HG02840 (cell line): Measurements from ENCODE around the gene FALEC.
A peak's percentile ranks its signal among the peaks of the same experiment; 100 is the strongest.

Experiments used
- ATAC-seq: cut with Tn5 transposase; IDR thresholded peaks from one replicate; pipeline ENCODE4 v1.9.1; 2021; ENCODE audit warnings: mild to moderate bottlenecking, moderate library complexity, moderate number of reproducible peaks; ENCODE audit not compliant: unreplicated experiment, low FRiP score

FALEC gene

DNA sequence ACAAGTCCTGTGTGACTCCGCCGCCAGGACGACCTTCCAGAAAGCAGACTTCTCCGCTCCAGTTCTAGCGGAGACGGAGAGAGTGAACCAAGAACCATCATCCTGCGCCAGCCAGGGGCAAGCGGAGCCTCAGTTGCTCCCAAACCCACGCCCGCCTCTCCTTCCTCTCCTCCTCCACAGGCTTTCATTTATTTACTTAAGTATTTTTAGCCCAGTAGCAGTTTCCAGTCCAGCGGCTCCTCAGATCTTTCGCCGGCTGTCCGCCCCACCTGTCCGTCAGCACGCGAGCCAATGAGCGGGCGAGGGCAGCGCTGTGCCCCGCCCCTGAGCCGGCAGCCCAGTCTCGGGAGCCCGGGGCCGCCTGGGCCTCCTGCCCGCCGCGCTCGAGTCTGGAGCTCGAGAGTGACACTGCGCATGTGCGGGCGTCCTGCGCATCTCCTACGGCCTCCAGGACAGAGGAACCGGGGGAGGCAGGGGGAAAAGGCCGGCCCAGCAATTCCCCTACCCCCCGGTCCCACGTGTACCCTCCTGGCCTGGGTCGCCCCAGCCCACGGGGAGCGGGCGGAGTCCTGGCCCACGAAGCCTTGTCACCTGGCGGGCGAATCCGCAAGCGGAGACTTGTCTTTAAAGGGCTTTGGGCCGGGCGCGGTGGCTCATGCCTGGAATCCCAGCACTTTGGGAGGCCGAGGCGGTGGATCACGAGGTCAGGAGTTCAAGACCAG lies at the start of gene FALEC:
TSS of gene FALEC (plus strand) at position 425 of the 722 bp plus-strand sequence.
- ATAC-seq, result peak; percentile 97

- ATAC-seq, result no peak
These were observed 48.6 kb upstream of the FALEC start for GRCh38 chr1:150466964-150467363.

- no peak for ATAC-seq
These were observed 46.3 kb upstream of the FALEC start for GRCh38 chr1:150469291-150469690.

DNA sequence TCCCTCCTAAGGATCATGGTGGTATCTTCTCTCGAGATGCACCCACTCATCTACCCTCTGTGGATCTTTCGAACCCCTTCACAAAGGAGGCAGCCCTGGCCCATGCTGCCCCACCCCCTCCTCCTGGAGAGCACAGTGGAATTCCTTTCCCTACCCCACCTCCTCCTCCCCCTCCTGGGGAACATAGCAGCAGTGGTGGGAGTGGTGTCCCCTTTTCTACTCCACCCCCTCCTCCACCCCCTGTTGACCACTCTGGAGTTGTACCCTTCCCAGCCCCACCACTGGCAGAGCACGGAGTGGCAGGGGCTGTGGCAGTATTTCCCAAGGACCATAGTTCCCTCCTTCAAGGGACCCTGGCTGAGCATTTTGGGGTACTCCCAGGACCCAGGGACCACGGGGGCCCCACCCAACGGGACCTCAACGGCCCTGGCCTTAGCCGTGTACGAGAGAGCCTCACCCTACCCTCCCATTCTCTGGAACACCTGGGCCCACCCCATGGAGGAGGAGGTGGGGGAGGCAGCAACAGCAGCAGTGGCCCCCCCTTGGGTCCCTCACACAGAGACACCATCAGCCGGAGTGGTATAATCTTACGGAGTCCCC lies 42.9 kb upstream of the FALEC start:
- no peak for ATAC-seq

DNA sequence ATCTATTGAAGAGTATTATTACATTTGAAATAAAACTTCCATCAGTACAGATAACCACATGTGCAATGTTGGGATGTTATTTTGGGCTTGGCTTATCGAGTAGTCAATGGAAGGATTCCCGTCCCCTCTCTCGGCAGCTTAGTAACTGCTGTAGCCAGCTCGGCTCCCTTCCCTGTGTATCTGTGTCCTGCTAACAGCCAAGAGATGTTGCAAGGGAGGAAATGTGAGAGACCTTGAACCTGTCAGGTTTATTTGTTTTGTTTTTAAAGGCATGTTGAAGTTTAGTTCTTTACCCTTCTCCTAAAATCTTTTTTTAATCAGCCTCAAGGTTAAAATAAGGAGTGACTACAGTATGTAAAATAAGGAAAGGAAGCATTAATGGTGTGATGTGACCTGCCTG lies 41.9 kb upstream of the FALEC start:
- ATAC-seq, result no peak

DNA sequence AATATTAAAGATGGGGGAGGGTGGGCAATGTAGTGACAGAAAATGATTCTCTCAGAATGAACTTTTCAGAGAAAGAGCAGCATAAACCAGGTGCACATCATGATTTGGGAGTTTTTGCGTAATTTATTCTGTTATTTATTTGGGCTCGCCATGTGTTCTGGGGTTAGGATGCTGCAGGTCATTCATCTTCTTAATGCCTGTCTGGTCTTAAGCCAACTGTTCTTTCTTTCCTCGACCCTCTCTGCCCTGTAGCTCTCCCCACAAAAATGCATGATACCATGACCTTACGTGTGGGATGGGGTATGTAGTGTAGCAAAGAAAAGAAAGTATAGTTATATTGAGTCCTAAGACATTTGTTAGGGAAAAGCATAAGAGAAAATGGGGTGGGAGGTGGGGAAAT lies 40.7 kb upstream of the FALEC start:
- no peak for ATAC-seq

DNA sequence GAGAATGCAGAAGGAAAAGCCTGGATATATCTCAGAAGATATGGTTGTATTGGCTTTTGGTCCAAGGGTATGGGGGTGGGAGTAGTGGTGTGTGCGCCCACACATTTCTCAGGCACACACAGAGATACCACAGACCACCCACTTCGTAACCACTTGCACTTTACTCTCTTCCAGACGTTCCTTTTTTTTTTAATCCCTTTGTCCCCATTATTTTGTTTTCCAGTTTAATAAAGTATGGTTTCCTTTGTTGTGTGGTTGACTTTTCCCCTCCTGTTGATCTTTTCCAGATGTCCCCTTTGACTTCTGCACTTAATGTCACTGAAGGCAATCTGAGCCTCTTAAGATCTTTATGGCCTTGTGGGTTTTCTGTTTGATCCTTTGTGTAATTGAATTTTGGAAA lies 38.8 kb upstream of the FALEC start:
- no peak for ATAC-seq

DNA sequence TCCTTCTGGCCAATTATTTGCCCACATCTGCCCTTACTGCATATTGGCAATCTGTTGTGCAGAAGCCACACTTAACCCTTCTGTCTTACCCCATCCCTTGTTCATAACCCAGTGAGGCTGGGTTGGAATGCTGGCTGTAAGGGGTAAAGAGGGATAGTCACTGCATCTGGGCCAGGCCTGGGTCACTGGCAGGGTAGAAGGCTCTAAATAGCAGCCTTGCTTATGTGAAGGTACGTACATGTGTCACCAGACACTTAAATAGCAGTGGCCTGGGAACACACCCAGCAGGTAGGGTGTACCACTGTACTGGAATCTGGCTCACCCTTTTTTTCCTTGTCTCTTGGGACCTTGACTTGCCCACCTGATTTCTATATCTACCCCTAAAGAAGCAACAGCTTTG lies 38.2 kb upstream of the FALEC start:
- no peak for ATAC-seq

- no peak for ATAC-seq
These were observed 37.8 kb upstream of the FALEC start for GRCh38 chr1:150477733-150478132.

- no peak for ATAC-seq
These were observed 36.2 kb upstream of the FALEC start for GRCh38 chr1:150479370-150479769.

DNA sequence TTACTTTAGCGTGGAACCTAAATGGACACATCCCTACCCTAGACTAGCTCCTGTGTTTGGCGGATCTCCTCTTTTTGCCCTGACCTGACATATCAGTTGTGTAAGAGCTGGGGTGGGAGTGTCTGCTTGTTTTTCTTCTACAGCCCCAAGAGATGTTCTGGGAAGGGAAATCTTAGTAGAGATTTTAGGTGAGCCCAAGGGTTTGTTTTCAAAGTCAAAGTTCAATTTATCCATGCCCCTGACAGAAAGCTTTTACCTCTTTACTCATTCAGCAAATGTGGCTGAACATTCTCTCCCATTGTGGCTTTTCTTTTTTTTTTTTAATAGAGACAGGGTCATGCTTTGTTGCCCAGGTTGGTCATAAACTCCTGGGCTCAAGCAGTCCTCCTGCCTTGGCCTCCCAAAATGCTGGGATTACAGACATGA lies 35.6 kb upstream of the FALEC start:
- no peak for ATAC-seq

GRCh38 chr1:150484431-150484830 lies 31.1 kb upstream of the FALEC start:
- ATAC-seq, result no peak

DNA sequence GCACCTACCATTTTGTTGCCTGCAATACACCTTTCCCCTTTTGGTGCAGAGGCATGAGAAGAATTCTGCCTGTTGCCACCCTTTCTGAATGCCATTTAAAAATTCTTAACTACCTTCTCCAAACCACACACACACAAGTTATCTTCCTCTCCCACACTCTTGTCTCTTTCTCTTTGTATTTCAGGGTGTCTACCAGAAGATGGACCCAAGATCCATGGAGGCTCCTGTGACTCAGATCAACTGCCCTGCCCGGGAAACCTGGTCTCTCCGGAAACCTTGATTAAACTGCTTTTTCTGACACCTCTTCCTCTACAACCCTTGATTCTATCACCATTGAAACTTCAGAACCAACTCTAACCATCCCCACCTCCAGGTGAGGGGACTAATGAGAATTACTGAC lies 30.7 kb upstream of the FALEC start:
- ATAC-seq, result no peak

GRCh38 chr1:150486966-150487762 lies 28.4 kb upstream of the FALEC start, which contains the start of gene TARS2:
Gene TARS2 (plus strand): TSS chr1:150487419. CDS start chr1:150487451, 32 bp downstream.
- peak; percentile 97 for ATAC-seq

DNA sequence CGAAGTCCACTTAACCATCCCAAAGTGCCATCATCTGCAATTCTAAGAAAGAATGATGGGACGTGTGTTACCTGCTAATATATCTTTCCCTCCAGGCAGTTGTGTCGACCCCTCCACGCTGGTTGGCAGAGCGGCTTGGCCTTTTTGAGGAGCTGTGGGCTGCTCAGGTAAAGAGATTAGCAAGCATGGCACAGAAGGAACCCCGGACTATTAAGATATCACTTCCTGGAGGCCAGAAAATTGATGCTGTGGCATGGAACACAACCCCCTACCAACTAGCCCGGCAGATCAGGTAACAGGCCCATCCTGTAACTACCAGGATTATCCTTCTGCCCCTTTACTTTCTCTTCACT lies 27.8 kb upstream of the FALEC start:
- ATAC-seq, result no peak

DNA sequence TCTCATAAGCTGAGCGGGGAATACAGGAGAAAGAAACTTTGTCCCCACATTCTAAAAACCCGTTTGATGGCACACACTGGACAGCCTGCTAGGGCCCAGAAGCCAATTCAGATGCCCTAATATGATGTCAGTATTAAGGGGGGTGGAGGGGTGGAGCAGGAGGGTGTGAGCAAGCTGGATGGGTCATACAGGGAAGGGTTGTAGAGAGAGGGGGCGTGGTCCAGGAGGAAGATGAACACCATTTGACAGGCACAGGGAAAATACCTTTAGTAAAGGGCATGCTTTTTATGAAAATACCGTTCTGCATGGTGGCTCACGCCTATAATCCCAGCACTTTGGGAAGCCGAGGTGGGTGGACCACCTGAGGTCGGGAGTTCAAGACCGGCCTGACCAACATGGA lies 22.4 kb upstream of the FALEC start:
- ATAC-seq, result no peak

DNA sequence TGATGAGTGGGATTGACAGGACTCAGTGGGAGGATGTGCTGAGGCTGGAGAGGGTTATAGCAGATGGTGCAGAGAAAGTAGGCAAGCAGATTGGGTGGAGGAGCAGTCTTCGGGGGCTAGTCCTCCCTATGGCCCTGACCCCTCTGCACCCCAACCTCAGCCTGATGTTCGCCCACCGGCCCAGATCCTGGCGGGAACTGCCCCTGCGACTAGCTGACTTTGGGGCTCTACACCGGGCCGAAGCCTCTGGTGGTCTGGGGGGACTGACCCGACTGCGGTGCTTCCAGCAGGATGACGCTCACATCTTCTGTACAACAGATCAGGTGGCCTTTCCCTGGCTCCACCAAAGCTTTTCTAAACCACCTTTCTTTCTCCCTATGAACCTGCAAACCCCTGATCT lies 17.2 kb upstream of the FALEC start:
- ATAC-seq, result no peak

DNA sequence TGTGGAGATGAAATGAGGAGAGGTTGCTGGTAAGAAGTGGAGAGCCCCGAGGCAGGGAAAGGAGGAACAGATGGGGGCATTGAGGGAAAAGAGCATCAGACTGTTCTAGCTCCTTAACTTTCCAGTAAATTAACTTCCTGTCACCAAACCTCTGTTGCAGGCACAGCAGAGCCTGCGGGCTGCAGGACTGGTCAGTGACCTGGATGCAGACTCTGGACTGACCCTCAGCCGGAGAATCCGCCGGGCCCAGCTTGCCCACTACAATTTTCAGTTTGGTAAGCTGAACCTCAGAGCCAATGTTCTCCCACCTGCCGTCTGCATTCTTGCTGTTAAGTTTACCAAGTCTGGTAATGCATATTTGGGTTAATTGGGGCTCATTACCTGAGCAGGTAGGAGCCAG lies 10.1 kb upstream of the FALEC start:
- ATAC-seq, result no peak

DNA sequence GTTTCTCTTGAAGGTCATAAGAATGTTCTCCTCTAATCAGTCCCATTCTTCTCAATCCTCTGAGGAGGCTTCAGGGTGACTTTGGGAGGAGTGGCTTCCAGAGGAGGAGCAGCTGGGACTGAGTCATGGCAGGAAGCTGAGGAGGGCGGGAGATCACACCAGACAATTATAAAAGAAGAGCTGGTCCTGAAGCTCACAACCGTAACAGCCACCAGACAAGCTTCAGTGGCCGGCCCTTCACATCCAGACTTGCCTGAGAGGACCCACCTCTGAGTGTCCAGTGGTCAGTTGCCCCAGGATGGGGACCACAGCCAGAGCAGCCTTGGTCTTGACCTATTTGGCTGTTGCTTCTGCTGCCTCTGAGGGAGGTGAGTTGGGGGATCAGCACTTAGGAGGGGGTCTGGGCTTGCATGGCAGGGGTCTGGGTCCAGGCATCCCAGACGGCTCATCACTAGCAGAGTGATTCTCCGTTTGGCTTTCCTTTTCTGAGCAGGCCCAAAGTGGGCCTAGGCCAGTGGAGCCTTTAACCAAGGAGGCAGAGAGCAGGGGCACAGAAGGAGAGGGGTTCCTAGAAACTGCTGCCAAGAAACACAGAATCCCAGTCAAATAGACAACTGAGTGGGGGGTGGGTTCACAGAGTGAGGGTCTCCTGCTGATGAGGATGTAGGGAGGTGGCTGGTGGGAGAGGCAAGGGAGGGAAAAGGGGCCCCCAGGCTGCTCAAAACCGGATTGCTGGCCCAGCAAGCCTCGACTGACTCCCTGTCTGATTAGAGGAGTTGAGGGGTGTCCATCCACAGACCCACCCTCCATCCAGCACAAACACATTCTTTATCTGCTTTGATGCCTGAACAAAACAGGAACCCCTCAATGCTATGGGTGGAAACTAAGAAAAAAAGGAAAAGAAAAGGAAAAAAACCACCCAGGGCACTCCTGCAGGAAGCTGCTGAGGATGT lies 7.4 kb upstream of the FALEC start, which contains the start of gene ECM1:
TSS of gene ECM1 (plus strand) at position 198 of the 953 bp plus-strand sequence. CDS start at position 299, 101 bp downstream.
- no peak for ATAC-seq

DNA sequence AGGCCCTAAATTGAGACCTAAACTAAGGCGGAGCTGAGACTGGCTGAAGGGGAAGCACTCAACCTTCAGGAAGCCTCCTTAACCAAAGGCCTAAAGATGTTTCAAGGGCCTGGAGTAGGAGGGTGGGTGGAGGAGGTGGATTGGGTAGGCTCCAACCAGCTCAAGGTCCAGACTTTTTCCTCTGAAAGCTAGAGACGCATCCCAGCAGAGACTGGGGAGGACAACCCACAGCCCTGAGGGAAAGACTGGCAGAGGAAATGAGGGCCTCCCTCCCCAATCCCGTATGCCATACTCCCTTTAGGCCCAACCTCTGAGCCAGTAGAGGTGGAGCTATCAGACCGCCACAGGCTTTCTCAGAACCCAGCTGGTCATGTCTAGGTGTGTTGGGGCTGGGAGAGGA lies 6.6 kb upstream of the FALEC start:
- ATAC-seq, result no peak
